Spinal cord (tissue), 10 donors: Measurements from ENCODE around the gene MRFAP1. TPM values are rescaled to one million over a fixed set of nuclear protein-coding genes. Genes with fewer than 3 reads are reported as not detected.

ENCODE experiments used
- DNase-seq, 6 donors: peaks; one replicate each; pipeline versions ENCODE4 v3.0.0 to v3.0.0-alpha.2; 2013 to 2015; ENCODE audit warnings: low spot score in 6 of 6, low read depth in 4 of 6
- H3K27ac ChIP-seq: one replicate; pipeline ENCODE4 v1.5.1; 2013; ENCODE audit warnings: low read depth, low read length, control low read depth
- H3K27me3 ChIP-seq: one replicate; pipeline ENCODE4 v1.6.1; 2013; ENCODE audit warnings: low read length; ENCODE audit not compliant: control insufficient read depth, insufficient read depth
- H3K36me3 ChIP-seq: one replicate; pipeline ENCODE4 v1.6.1; 2013; ENCODE audit warnings: low read length; ENCODE audit not compliant: control insufficient read depth, insufficient read depth
- H3K4me1 ChIP-seq: one replicate; pipeline ENCODE4 v1.6.1; 2013; ENCODE audit warnings: low read length; ENCODE audit not compliant: control insufficient read depth, insufficient read depth
- H3K4me3 ChIP-seq: one replicate; pipeline ENCODE4 v1.5.1; 2013; ENCODE audit warnings: low read depth, low read length, control low read depth
- H3K9me3 ChIP-seq: one replicate; pipeline ENCODE4 v1.6.1; 2013; ENCODE audit warnings: low read length; ENCODE audit not compliant: control insufficient read depth, insufficient read depth
- WGBS: methylation state at CpG from one replicate; pipeline ENCODE4 v1.1.5; 2013; ENCODE audit warnings: missing lambda C conversion rate; ENCODE audit not compliant: insufficient coverage; 5-methylcytosine and 5-hydroxymethylcytosine counted together
- polyA plus RNA-seq, 2 donors: library from polyadenylated mRNA; unstranded; fragments of 120-200 nt; gene quantifications; one replicate each; pipeline ENCODE4 v1.2.1, GENCODE V29; 2013; ENCODE audit not compliant: insufficient read length in 2 of 2
- total RNA-seq, 2 donors: library from RNA; depleted of rRNA in 1 of 2; stranded (reverse); fragments of 120-200 nt in 1 of 2; fragments of >200 nt in 1 of 2; gene quantifications; one replicate each; pipeline versions ENCODE4 v1.2.3 to v1.2.4, GENCODE V29; 2013 to 2014
- donor health status: healthy.

MRFAP1 gene
- total and polyA plus RNA-seq, 4 donors = 103 to 616 (median 316) TPM

- Histone ChIP-seq H3K4me3 (peak overlapping the region; percentile 19), H3K27ac (no peak overlapping the region), H3K9me3 (no peaks in the 10 kb centered on the region), H3K4me1 (peaks cover 22% of the 10 kb centered on the region), H3K36me3 (peaks cover 5% of the 10 kb centered on the region), H3K27me3 (peaks cover 35% of the 10 kb centered on the region)
- DNase-seq = peak in 2 of 6 donors; percentile 24 to 27
- 9% methylated on average over 45 of the region's 52 CpGs for WGBS
These were observed 18.2 kb downstream of the MRFAP1 start for GRCh38 chr4:6658597-6659075.

GRCh38 chr4:6659897-6660296, 19.4 kb downstream of the MRFAP1 start:
- WGBS = 96% methylated on average over 2 of the region's 2 CpGs
- peaks cover 46% of the 10 kb centered on the region for H3K27me3 ChIP-seq

GRCh38 chr4:6660430-6660829, 19.9 kb downstream of the MRFAP1 start:
- Histone ChIP-seq H3K9me3 (no peaks in the 10 kb centered on the region), H3K27me3 (peaks cover 52% of the 10 kb centered on the region), H3K36me3 (peaks cover 5% of the 10 kb centered on the region), H3K4me1 (peaks cover 31% of the 10 kb centered on the region), H3K27ac (no peak overlapping the region), H3K4me3 (no peak overlapping the region)
- WGBS = 96% methylated on average over 3 of the region's 3 CpGs
- no peak for DNase-seq

More at GRCh38 chr4:6659897-6660296, 19.4 kb downstream of the MRFAP1 start:
- peaks cover 31% of the 10 kb centered on the region for H3K4me1 ChIP-seq
- no peaks in the 10 kb centered on the region for H3K9me3 ChIP-seq
- no peak overlapping the region for H3K27ac ChIP-seq
- no peak overlapping the region for H3K4me3 ChIP-seq
- no peak for DNase-seq
- peaks cover 5% of the 10 kb centered on the region for H3K36me3 ChIP-seq

- Histone ChIP-seq H3K27ac (no peak overlapping the region), H3K36me3 (peaks cover 12% of the 10 kb centered on the region), H3K4me1 (peaks cover 27% of the 10 kb centered on the region), H3K9me3 (no peaks in the 10 kb centered on the region), H3K27me3 (peaks cover 54% of the 10 kb centered on the region), H3K4me3 (no peak overlapping the region)
- no peak for DNase-seq
- WGBS = no CpG with 5 or more reads among the region's 3 CpGs
These were observed 22.1 kb downstream of the MRFAP1 start for GRCh38 chr4:6662591-6662990.

GRCh38 chr4:6663596-6664393, 23.3 kb downstream of the MRFAP1 start:
- Histone ChIP-seq H3K27me3 (peaks cover 46% of the 10 kb centered on the region), H3K4me3 (no peak overlapping the region), H3K27ac (no peak overlapping the region)

GRCh38 chr4:6665320-6665654, 24.8 kb downstream of the MRFAP1 start:
- peaks cover 38% of the 10 kb centered on the region for H3K27me3 ChIP-seq

More at GRCh38 chr4:6663596-6664393, 23.3 kb downstream of the MRFAP1 start:
- no peak for DNase-seq
- WGBS = 14% methylated on average over 55 of the region's 55 CpGs
- H3K9me3 ChIP-seq = no peaks in the 10 kb centered on the region
- peaks cover 16% of the 10 kb centered on the region for H3K36me3 ChIP-seq
- H3K4me1 ChIP-seq = peaks cover 15% of the 10 kb centered on the region

GRCh38 chr4:6668391-6668790, 27.9 kb downstream of the MRFAP1 start:
- Histone ChIP-seq H3K4me3 (no peak overlapping the region), H3K4me1 (peaks cover 15% of the 10 kb centered on the region), H3K36me3 (peaks cover 17% of the 10 kb centered on the region), H3K27ac (no peak overlapping the region), H3K27me3 (peaks cover 25% of the 10 kb centered on the region), H3K9me3 (no peaks in the 10 kb centered on the region)
- 95% methylated on average over 10 of the region's 11 CpGs for WGBS
- no peak for DNase-seq

More at GRCh38 chr4:6665320-6665654, 24.8 kb downstream of the MRFAP1 start:
- DNase-seq = no peak
- H3K9me3 ChIP-seq = no peaks in the 10 kb centered on the region
- H3K4me3 ChIP-seq = no peak overlapping the region
- peaks cover 17% of the 10 kb centered on the region for H3K36me3 ChIP-seq
- peaks cover 9% of the 10 kb centered on the region for H3K4me1 ChIP-seq
- 100% methylated on average over 6 of the region's 9 CpGs for WGBS
- no peak overlapping the region for H3K27ac ChIP-seq

GRCh38 chr4:6671648-6672047, 31.2 kb downstream of the MRFAP1 start:
- Histone ChIP-seq H3K9me3 (no peaks in the 10 kb centered on the region), H3K27me3 (no peaks in the 10 kb centered on the region), H3K4me1 (peaks cover 15% of the 10 kb centered on the region), H3K27ac (no peak overlapping the region), H3K4me3 (no peak overlapping the region), H3K36me3 (peaks cover 17% of the 10 kb centered on the region)
- no peak for DNase-seq
- WGBS = 71% methylated on average over 1 of the region's 1 CpG

GRCh38 chr4:6672131-6672530, 31.6 kb downstream of the MRFAP1 start:
- Histone ChIP-seq H3K4me3 (no peak overlapping the region), H3K27me3 (no peaks in the 10 kb centered on the region), H3K36me3 (peaks cover 22% of the 10 kb centered on the region), H3K4me1 (peaks cover 20% of the 10 kb centered on the region), H3K27ac (no peak overlapping the region), H3K9me3 (no peaks in the 10 kb centered on the region)
- DNase-seq = no peak
- 95% methylated on average over 13 of the region's 19 CpGs for WGBS
